CD4-positive, alpha-beta T cell (primary cell): ENCODE data around the gene TMEM229B. TPM values are rescaled to one million over a fixed set of nuclear protein-coding genes. Genes with fewer than 3 reads are reported as not detected.

Experiments
- ATAC-seq: fragments of 200-7000 bp; cut with Tn5 transposase; one replicate; pipeline ENCODE4 v1.10.0; 2022; ENCODE audit warnings: mild to moderate bottlenecking; ENCODE audit not compliant: poor library complexity
- CTCF ChIA-PET: fragments of 350-600 bp; sonication (Branson Sonifier 250); formaldehyde crosslinking; loops from one replicate; lab custom pipeline; 2021; ENCODE audit warnings: antibody characterized with exemption, inconsistent platforms; lab: Charles Lee
- POLR2A ChIA-PET: fragments of 350-600 bp; sonication (Branson Sonifier 250); formaldehyde crosslinking; loops from one replicate; lab custom pipeline; 2021; ENCODE audit warnings: antibody characterized with exemption, inconsistent platforms; lab: Charles Lee
- DNase-seq, 14 experiments: peaks; one replicate each; pipeline ENCODE4 v3.0.0-alpha.2; 2013 to 2020; ENCODE audit warnings: mixed read lengths in 2 of 14
- H3K27ac ChIP-seq, 2 donors: one replicate each; pipeline versions ENCODE4 v1.5.1 to v1.7.0; 2013; ENCODE audit warnings: low read length in 2 of 2, low read depth in 1 of 2, mild to moderate bottlenecking in 1 of 2
- H3K27me3 ChIP-seq, 2 experiments: 1 replicate in 1 of 2; 2 replicates in 1 of 2; pipeline versions ENCODE4 v1.6.1 to v1.7.0; 2013; ENCODE audit warnings: low read length in 2 of 2, control low read depth in 1 of 2, mild to moderate bottlenecking in 1 of 2, moderate library complexity in 1 of 2; ENCODE audit not compliant: insufficient read depth in 2 of 2, control insufficient read depth in 1 of 2
- H3K36me3 ChIP-seq: one replicate; pipeline ENCODE4 v1.6.1; 2013; ENCODE audit warnings: low read length, control low read depth; ENCODE audit not compliant: insufficient read depth
- H3K4me1 ChIP-seq: one replicate; pipeline ENCODE4 v1.6.1; 2013; ENCODE audit warnings: low read length, control low read depth; ENCODE audit not compliant: insufficient read depth
- H3K4me3 ChIP-seq: one replicate; pipeline ENCODE4 v1.5.1; 2013; ENCODE audit warnings: mild to moderate bottlenecking, low read length, moderate library complexity
- H3K9me3 ChIP-seq, 2 experiments: 1 replicate in 1 of 2; 2 replicates in 1 of 2; pipeline versions ENCODE4 v1.6.1 to v1.7.0; 2013; ENCODE audit warnings: low read length in 2 of 2, mild to moderate bottlenecking in 2 of 2, control low read depth in 1 of 2, moderate library complexity in 1 of 2; ENCODE audit not compliant: control insufficient read depth in 1 of 2, insufficient read depth in 1 of 2
- H3K27ac Mint-ChIP-seq: one replicate; pipeline ENCODE4 v1.8.0; 2020; ENCODE audit warnings: mixed read lengths
- H3K27me3 Mint-ChIP-seq: one replicate; pipeline ENCODE4 v1.8.0; 2021; ENCODE audit warnings: mixed read lengths
- H3K36me3 Mint-ChIP-seq: one replicate; pipeline ENCODE4 v1.8.0; 2021; ENCODE audit warnings: low read depth, mixed read lengths
- H3K4me1 Mint-ChIP-seq: one replicate; pipeline ENCODE4 v1.8.0; 2021; ENCODE audit warnings: low read depth, mixed read lengths
- H3K4me3 Mint-ChIP-seq: one replicate; pipeline ENCODE4 v1.8.0; 2020; ENCODE audit warnings: mild to moderate bottlenecking, mixed read lengths
- H3K9me3 Mint-ChIP-seq: one replicate; pipeline ENCODE4 v1.8.0; 2020; ENCODE audit warnings: mixed read lengths
- CTCF ChIP-seq: fragments of 200-600 bp; IDR thresholded peaks from one replicate; pipeline ENCODE4 v1.8.0; 2022; ENCODE audit warnings: antibody characterized with exemption, mild to moderate bottlenecking
- intact Hi-C, 2 experiments: fragments of 100-400 bp; cut with DNase I in 1 of 2; cut with micrococcal nuclease in 1 of 2; formaldehyde crosslinking; loops; one replicate each; pipeline versions ENCODE4 v1.15.1 to v1.9.0; 2023 to 2025; cut with DNase I, micrococcal nuclease
- total RNA-seq, 174 experiments: library from RNA in 2 of 174; stranded (reverse) in 2 of 174; gene quantifications; one replicate each; pipeline ENCODE4 v1.2.3 and lab custom pipeline; 2021 to 2026

Gene TMEM229B
- total RNA-seq, 2 experiments from 2014 or later = 7.1 to 9.1 TPM

GRCh38 chr14:67526676-67527459, 38.3 kb upstream of the TMEM229B start:
- Histone ChIP-seq H3K36me3 (no peaks in the 10 kb centered on the region), H3K9me3 (no peaks in the 10 kb centered on the region), H3K27ac (no peak overlapping the region), H3K27me3 (peaks cover 13 to 23% of the 10 kb centered on the region in 2 experiments), H3K4me1 (peaks cover 5% of the 10 kb centered on the region), H3K4me3 (no peak overlapping the region)
- peaks cover 44% of the 10 kb centered on the region for H3K27me3 Mint-ChIP-seq
- intact Hi-C loops = loop anchor here (1.0 to 5.0 kb wide), 4 partner anchors 44 to 178 kb away; no protein-coding TSS in a partner anchor
- ChIA-PET CTCF (interaction anchor here (0.8 to 1.4 kb wide), 2 partner anchors 19 to 44 kb away, joined by 3 to 5 read pairs; no protein-coding TSS in a partner anchor), POLR2A (no interaction called here)
- no peaks in the 10 kb centered on the region for H3K9me3 Mint-ChIP-seq
- peak; percentile 59 for TF ChIP-seq CTCF
- no peaks in the 10 kb centered on the region for H3K4me1 Mint-ChIP-seq
- ATAC-seq (peak; percentile 70), DNase-seq (peak in 9 of 14 experiments; percentile 10 to 68 (median 36))
- no peak overlapping the region for H3K27ac Mint-ChIP-seq
- H3K4me3 Mint-ChIP-seq = no peak overlapping the region
- no peaks in the 10 kb centered on the region for H3K36me3 Mint-ChIP-seq

GRCh38 chr14:67526181-67526580, 37.7 kb upstream of the TMEM229B start:
- Mint-ChIP-seq H3K4me3 (no peak overlapping the region), H3K36me3 (no peaks in the 10 kb centered on the region), H3K27me3 (peaks cover 51% of the 10 kb centered on the region), H3K4me1 (no peaks in the 10 kb centered on the region), H3K27ac (no peak overlapping the region), H3K9me3 (no peaks in the 10 kb centered on the region)
- no peak overlapping the region for H3K27ac ChIP-seq
- intact Hi-C loops = loop anchor here (1.0 to 5.0 kb wide), 4 partner anchors 45 to 179 kb away; no protein-coding TSS in a partner anchor
- no peak for TF ChIP-seq CTCF
- no peaks in the 10 kb centered on the region for H3K36me3 ChIP-seq
- no peaks in the 10 kb centered on the region for H3K9me3 ChIP-seq
- CTCF ChIA-PET = interaction anchor here (0.8 to 1.4 kb wide), 2 partner anchors 18 to 45 kb away, joined by 3 to 5 read pairs; no protein-coding TSS in a partner anchor
- H3K27me3 ChIP-seq = peaks cover 13 to 23% of the 10 kb centered on the region in 2 experiments
- ATAC-seq (no peak), DNase-seq (no peak)
- peaks cover 5% of the 10 kb centered on the region for H3K4me1 ChIP-seq
- H3K4me3 ChIP-seq = no peak overlapping the region
- POLR2A ChIA-PET = no interaction called here

GRCh38 chr14:67525389-67525788, 36.9 kb upstream of the TMEM229B start:
- Histone ChIP-seq H3K4me3 (no peak overlapping the region), H3K27me3 (peaks cover 13 to 23% of the 10 kb centered on the region in 2 experiments), H3K9me3 (no peaks in the 10 kb centered on the region), H3K4me1 (peaks cover 5% of the 10 kb centered on the region), H3K36me3 (no peaks in the 10 kb centered on the region), H3K27ac (no peak overlapping the region)
- no peaks in the 10 kb centered on the region for H3K9me3 Mint-ChIP-seq
- POLR2A ChIA-PET = no interaction called here
- H3K4me3 Mint-ChIP-seq = no peak overlapping the region
- H3K27ac Mint-ChIP-seq = no peak overlapping the region
- no peaks in the 10 kb centered on the region for H3K36me3 Mint-ChIP-seq
- ATAC-seq = no peak
- peaks cover 55% of the 10 kb centered on the region for H3K27me3 Mint-ChIP-seq
- CTCF ChIA-PET = no interaction called here
- no peaks in the 10 kb centered on the region for H3K4me1 Mint-ChIP-seq
- no peak for DNase-seq
- intact Hi-C loops = loop anchor here (5.0 kb wide), 2 partner anchors 47 to 142 kb away; no protein-coding TSS in a partner anchor
- no peak for TF ChIP-seq CTCF
